Liver (tissue), 9 donors: ENCODE results near the gene KCNJ3. TPM values are rescaled to one million over a fixed set of nuclear protein-coding genes. Genes with fewer than 3 reads are reported as not detected.

Experiments
- DNase-seq: peaks from one replicate; pipeline ENCODE4 v3.0.0-alpha.2; 2017; ENCODE audit warnings: low spot score
- H3K27ac ChIP-seq, 2 donors: one replicate each; pipeline ENCODE4 v1.7.0; 2013; ENCODE audit warnings: inconsistent platforms in 2 of 2, low read length in 2 of 2, control low read depth in 1 of 2, low read depth in 1 of 2, mild to moderate bottlenecking in 1 of 2
- H3K27me3 ChIP-seq, 4 donors: one replicate each; pipeline versions ENCODE4 v1.6.1 to v1.7.0; 2013; ENCODE audit warnings: low read length in 3 of 4, inconsistent platforms in 1 of 4, mild to moderate bottlenecking in 1 of 4, moderate library complexity in 1 of 4; ENCODE audit not compliant: control insufficient read depth in 4 of 4, insufficient read depth in 4 of 4
- H3K36me3 ChIP-seq, 4 donors: one replicate each; pipeline versions ENCODE4 v1.6.1 to v1.7.0; 2013; ENCODE audit warnings: low read length in 3 of 4, mild to moderate bottlenecking in 3 of 4, low read depth in 1 of 4, moderate library complexity in 1 of 4; ENCODE audit not compliant: control insufficient read depth in 4 of 4, insufficient read depth in 3 of 4
- H3K4me1 ChIP-seq, 4 donors: one replicate each; pipeline versions ENCODE4 v1.6.1 to v1.7.0; 2013; ENCODE audit warnings: low read length in 3 of 4, mild to moderate bottlenecking in 3 of 4, moderate library complexity in 1 of 4; ENCODE audit not compliant: control insufficient read depth in 4 of 4, insufficient read depth in 4 of 4
- H3K4me3 ChIP-seq, 3 donors: one replicate each; pipeline versions ENCODE4 v1.6.1 to v1.7.0; 2013; ENCODE audit warnings: low read length in 3 of 3, control low read depth in 1 of 3, low read depth in 1 of 3, mild to moderate bottlenecking in 1 of 3
- H3K9ac ChIP-seq, 2 donors: one replicate each; pipeline ENCODE4 v1.7.0; 2013; ENCODE audit warnings: low read length in 2 of 2, mild to moderate bottlenecking in 2 of 2, moderate library complexity in 2 of 2, control low read depth in 1 of 2, low read depth in 1 of 2
- H3K9me3 ChIP-seq, 4 donors: one replicate each; pipeline versions ENCODE4 v1.6.1 to v1.7.0; 2013; ENCODE audit warnings: low read length in 3 of 4; ENCODE audit not compliant: control insufficient read depth in 4 of 4
- EGR1 ChIP-seq, 2 donors: IDR thresholded peaks; 2 replicates each; pipeline ENCODE4 v1.6.1; 2016 to 2018; ENCODE audit warnings: antibody characterized with exemption in 2 of 2, low read depth in 2 of 2
- FOXA1 ChIP-seq: IDR thresholded peaks from 2 replicates; pipeline ENCODE4 v1.6.1; 2016; ENCODE audit warnings: antibody characterized with exemption
- FOXA2 ChIP-seq: IDR thresholded peaks from 2 replicates; pipeline ENCODE4 v1.6.1; 2016; ENCODE audit warnings: antibody characterized with exemption
- GABPA ChIP-seq, 2 donors: IDR thresholded peaks in 1 of 2; conservative IDR thresholded peaks in 1 of 2; 2 replicates each; pipeline ENCODE4 v1.6.1; 2016; ENCODE audit warnings: antibody characterized with exemption in 2 of 2, mild to moderate bottlenecking in 1 of 2, moderate library complexity in 1 of 2
- HNF4A ChIP-seq, 2 donors: conservative IDR thresholded peaks; 2 replicates each; pipeline ENCODE4 v1.6.1; 2016; ENCODE audit warnings: antibody characterized with exemption in 2 of 2, mild to moderate bottlenecking in 2 of 2
- HNF4G ChIP-seq: IDR thresholded peaks from 2 replicates; pipeline ENCODE4 v1.6.1; 2016; ENCODE audit warnings: antibody characterized with exemption
- JUND ChIP-seq, 2 donors: IDR thresholded peaks; 2 replicates each; pipeline ENCODE4 v1.6.1; 2016; ENCODE audit warnings: antibody characterized with exemption in 2 of 2
- NR2F2 ChIP-seq: IDR thresholded peaks from 2 replicates; pipeline ENCODE4 v1.6.1; 2016; ENCODE audit warnings: antibody characterized with exemption
- RAD21 ChIP-seq, 2 donors: IDR thresholded peaks; 2 replicates each; pipeline ENCODE4 v1.6.1; 2016; ENCODE audit warnings: antibody characterized with exemption in 2 of 2, mild to moderate bottlenecking in 2 of 2
- RXRA ChIP-seq, 2 donors: IDR thresholded peaks; 2 replicates each; pipeline ENCODE4 v1.6.1; 2017 to 2018; ENCODE audit warnings: antibody characterized with exemption in 2 of 2, mild to moderate bottlenecking in 1 of 2
- SP1 ChIP-seq: IDR thresholded peaks from 2 replicates; pipeline ENCODE4 v1.6.1; 2018; ENCODE audit warnings: antibody characterized with exemption, mild to moderate bottlenecking
- TAF1 ChIP-seq: conservative IDR thresholded peaks from 2 replicates; pipeline ENCODE4 v1.6.1; 2016; ENCODE audit warnings: antibody characterized with exemption, mild to moderate bottlenecking
- YY1 ChIP-seq: IDR thresholded peaks from 2 replicates; pipeline ENCODE4 v1.6.1; 2016; ENCODE audit warnings: antibody characterized with exemption, mild to moderate bottlenecking
- polyA plus RNA-seq, 2 donors: library from polyadenylated mRNA; stranded (reverse) in 1 of 2; unstranded in 1 of 2; fragments of 200-250 nt in 1 of 2; fragments of >200 nt in 1 of 2; fragmentation: Nextera tagmentation in 1 of 2; extraction: Ambion mirVana in 1 of 2; gene quantifications; one replicate each; pipeline versions ENCODE4 v1.2.1 to v1.2.3, GENCODE V29; 2013 to 2015
- total RNA-seq, 2 donors: library from RNA; depleted of rRNA; stranded (reverse); fragments of >200 nt; gene quantifications; one replicate each; pipeline ENCODE4 v1.2.3, GENCODE V29; 2014
- TF ChIP-seq, protein P1 (sequence below): IDR thresholded peaks from 2 replicates; pipeline ENCODE4 v1.6.1; 2016; ENCODE audit warnings: antibody characterized with exemption
- TF ChIP-seq, protein P2 (sequence below): IDR thresholded peaks from 2 replicates; pipeline ENCODE4 v1.6.1; 2016; ENCODE audit warnings: antibody characterized with exemption
- TF ChIP-seq, protein P3 (sequence below): IDR thresholded peaks from 2 replicates; pipeline ENCODE4 v1.6.1; 2016; ENCODE audit warnings: antibody characterized with exemption
- TF ChIP-seq, protein P4 (sequence below): IDR thresholded peaks from 2 replicates; pipeline ENCODE4 v1.6.1; 2016; ENCODE audit warnings: antibody characterized with exemption, mild to moderate bottlenecking
- TF ChIP-seq, protein P5 (sequence below): fragments of 150-350 bp; IDR thresholded peaks from 2 replicates; pipeline ENCODE4 v1.5.1; 2017; ENCODE audit warnings: improper control_type of control experiment, low read depth, low read length; ENCODE audit not compliant: missing input control
- donor health status: healthy.
- donor health status: healthy.
- donor health status: healthy.
- donor health status: healthy.
- donor health status: healthy.

Gene KCNJ3
- total and polyA plus RNA-seq, 4 donors: 0.23 to 1.3 (median 0.43) TPM

DNA sequence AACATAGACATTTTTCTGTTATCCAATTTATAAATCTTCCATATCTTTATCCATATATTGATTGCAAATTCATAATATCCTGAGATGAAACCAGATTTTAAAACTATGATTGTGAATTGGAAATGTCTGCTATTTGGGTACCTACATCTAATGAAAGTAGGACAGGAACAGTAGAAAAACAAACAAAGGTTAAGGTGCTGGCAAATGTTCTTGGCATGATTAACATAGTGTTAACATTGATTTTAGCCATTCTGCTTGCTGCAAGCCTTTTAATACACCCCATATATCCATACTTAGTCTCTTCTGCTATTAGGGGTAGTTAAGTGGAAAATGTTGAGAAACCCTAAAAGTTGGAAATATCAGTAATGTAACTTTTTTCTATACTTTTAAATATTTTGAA lies 152.0 kb downstream of the KCNJ3 start:
- DNase-seq: no peak
- no peaks in the 10 kb centered on the region for H3K9me3 ChIP-seq
- H3K9ac ChIP-seq: no peak overlapping the region
- TF ChIP-seq EGR1 (IDR thresholded peaks at IDR 0.05; ENCODE audit: low read depth in 2 of 2) (no peak), HNF4A (conservative IDR thresholded peaks at IDR 0.05) (peak; percentile 9 to 27), FOXA1 (no peak), FOXA2 (peak; percentile 34), NR2F2 (no peak), RXRA (IDR thresholded peaks at IDR 0.05) (peak in 1 of 2 donors; percentile 9), HNF4G (no peak), YY1 (peak; percentile 41), GABPA (IDR thresholded peaks at IDR 0.05 in 1 of 2, conservative IDR thresholded peaks at IDR 0.05 in 1 of 2) (no peak), RAD21 (IDR thresholded peaks at IDR 0.05) (peak; percentile 4 to 6), SP1 (no peak), JUND (IDR thresholded peaks at IDR 0.05) (no peak), TAF1 (no peak)
- TF ChIP-seq, protein P1, sequence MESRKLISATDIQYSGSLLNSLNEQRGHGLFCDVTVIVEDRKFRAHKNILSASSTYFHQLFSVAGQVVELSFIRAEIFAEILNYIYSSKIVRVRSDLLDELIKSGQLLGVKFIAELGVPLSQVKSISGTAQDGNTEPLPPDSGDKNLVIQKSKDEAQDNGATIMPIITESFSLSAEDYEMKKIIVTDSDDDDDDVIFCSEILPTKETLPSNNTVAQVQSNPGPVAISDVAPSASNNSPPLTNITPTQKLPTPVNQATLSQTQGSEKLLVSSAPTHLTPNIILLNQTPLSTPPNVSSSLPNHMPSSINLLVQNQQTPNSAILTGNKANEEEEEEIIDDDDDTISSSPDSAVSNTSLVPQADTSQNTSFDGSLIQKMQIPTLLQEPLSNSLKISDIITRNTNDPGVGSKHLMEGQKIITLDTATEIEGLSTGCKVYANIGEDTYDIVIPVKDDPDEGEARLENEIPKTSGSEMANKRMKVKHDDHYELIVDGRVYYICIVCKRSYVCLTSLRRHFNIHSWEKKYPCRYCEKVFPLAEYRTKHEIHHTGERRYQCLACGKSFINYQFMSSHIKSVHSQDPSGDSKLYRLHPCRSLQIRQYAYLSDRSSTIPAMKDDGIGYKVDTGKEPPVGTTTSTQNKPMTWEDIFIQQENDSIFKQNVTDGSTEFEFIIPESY: no peak
- TF ChIP-seq, protein P2, sequence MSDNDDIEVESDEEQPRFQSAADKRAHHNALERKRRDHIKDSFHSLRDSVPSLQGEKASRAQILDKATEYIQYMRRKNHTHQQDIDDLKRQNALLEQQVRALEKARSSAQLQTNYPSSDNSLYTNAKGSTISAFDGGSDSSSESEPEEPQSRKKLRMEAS: no peak
- TF ChIP-seq, protein P3, sequence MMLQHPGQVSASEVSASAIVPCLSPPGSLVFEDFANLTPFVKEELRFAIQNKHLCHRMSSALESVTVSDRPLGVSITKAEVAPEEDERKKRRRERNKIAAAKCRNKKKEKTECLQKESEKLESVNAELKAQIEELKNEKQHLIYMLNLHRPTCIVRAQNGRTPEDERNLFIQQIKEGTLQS: no peak
- TF ChIP-seq, protein P4, sequence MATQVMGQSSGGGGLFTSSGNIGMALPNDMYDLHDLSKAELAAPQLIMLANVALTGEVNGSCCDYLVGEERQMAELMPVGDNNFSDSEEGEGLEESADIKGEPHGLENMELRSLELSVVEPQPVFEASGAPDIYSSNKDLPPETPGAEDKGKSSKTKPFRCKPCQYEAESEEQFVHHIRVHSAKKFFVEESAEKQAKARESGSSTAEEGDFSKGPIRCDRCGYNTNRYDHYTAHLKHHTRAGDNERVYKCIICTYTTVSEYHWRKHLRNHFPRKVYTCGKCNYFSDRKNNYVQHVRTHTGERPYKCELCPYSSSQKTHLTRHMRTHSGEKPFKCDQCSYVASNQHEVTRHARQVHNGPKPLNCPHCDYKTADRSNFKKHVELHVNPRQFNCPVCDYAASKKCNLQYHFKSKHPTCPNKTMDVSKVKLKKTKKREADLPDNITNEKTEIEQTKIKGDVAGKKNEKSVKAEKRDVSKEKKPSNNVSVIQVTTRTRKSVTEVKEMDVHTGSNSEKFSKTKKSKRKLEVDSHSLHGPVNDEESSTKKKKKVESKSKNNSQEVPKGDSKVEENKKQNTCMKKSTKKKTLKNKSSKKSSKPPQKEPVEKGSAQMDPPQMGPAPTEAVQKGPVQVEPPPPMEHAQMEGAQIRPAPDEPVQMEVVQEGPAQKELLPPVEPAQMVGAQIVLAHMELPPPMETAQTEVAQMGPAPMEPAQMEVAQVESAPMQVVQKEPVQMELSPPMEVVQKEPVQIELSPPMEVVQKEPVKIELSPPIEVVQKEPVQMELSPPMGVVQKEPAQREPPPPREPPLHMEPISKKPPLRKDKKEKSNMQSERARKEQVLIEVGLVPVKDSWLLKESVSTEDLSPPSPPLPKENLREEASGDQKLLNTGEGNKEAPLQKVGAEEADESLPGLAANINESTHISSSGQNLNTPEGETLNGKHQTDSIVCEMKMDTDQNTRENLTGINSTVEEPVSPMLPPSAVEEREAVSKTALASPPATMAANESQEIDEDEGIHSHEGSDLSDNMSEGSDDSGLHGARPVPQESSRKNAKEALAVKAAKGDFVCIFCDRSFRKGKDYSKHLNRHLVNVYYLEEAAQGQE: no peak
- TF ChIP-seq, protein P5, sequence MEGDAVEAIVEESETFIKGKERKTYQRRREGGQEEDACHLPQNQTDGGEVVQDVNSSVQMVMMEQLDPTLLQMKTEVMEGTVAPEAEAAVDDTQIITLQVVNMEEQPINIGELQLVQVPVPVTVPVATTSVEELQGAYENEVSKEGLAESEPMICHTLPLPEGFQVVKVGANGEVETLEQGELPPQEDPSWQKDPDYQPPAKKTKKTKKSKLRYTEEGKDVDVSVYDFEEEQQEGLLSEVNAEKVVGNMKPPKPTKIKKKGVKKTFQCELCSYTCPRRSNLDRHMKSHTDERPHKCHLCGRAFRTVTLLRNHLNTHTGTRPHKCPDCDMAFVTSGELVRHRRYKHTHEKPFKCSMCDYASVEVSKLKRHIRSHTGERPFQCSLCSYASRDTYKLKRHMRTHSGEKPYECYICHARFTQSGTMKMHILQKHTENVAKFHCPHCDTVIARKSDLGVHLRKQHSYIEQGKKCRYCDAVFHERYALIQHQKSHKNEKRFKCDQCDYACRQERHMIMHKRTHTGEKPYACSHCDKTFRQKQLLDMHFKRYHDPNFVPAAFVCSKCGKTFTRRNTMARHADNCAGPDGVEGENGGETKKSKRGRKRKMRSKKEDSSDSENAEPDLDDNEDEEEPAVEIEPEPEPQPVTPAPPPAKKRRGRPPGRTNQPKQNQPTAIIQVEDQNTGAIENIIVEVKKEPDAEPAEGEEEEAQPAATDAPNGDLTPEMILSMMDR: no peak
- no peak overlapping the region for H3K4me3 ChIP-seq
- no peak overlapping the region for H3K27ac ChIP-seq
- no peaks in the 10 kb centered on the region for H3K36me3 ChIP-seq
- H3K4me1 ChIP-seq: peaks cover 2 to 24% (median 15%) of the 10 kb centered on the region in 4 donors
- no peaks in the 10 kb centered on the region for H3K27me3 ChIP-seq
